Vagina (tissue), 2 donors: ENCODE data around the gene EIF1. TPM values are rescaled to one million over a fixed set of nuclear protein-coding genes. Genes with fewer than 3 reads are reported as not detected.

ENCODE experiments used
- DNase-seq, 2 donors: peaks; one replicate each; pipeline ENCODE4 v3.0.0-alpha.2; 2017; ENCODE audit errors: extremely low spot score in 2 of 2
- H3K27ac ChIP-seq: fragments of 200-600 bp; sonication (generic); one replicate; pipeline ENCODE4 v1.5.1; 2019
- H3K27me3 ChIP-seq: fragments of 200-600 bp; sonication (generic); one replicate; pipeline ENCODE4 v1.5.1; 2019
- H3K36me3 ChIP-seq, 2 donors: fragments of 200-600 bp; sonication (generic); one replicate each; pipeline ENCODE4 v1.5.1; 2017 to 2019
- H3K4me1 ChIP-seq: fragments of 200-600 bp; sonication (generic); one replicate; pipeline ENCODE4 v1.5.1; 2019
- H3K4me3 ChIP-seq, 2 donors: fragments of 200-600 bp; sonication (generic); 1 replicate in 1 of 2; 2 replicates in 1 of 2; pipeline ENCODE4 v1.5.1; 2016 to 2019
- H3K9me3 ChIP-seq: fragments of 200-600 bp; sonication (generic); one replicate; pipeline ENCODE4 v1.5.1; 2019
- CTCF ChIP-seq, 3 experiments: fragments of 450-650 bp in 2 of 3; fragments of 200-600 bp in 1 of 3; sonication (generic) in 1 of 3; IDR thresholded peaks; one replicate each; pipeline ENCODE4 v1.5.1; 2017 to 2019; ENCODE audit warnings: antibody characterized with exemption in 3 of 3, mild to moderate bottlenecking in 2 of 3, moderate library complexity in 2 of 3
- POLR2A ChIP-seq, 2 donors: fragments of 450-650 bp; IDR thresholded peaks; one replicate each; pipeline ENCODE4 v1.6.1; 2017; ENCODE audit warnings: antibody characterized with exemption in 2 of 2, mild to moderate bottlenecking in 2 of 2, moderate library complexity in 2 of 2
- POLR2AphosphoS5 ChIP-seq, 2 donors: sonication (generic); formaldehyde crosslinking; IDR thresholded peaks; one replicate each; pipeline ENCODE4 v1.9.0; 2017; ENCODE audit warnings: antibody characterized with exemption in 2 of 2, mild to moderate bottlenecking in 2 of 2, low read depth in 1 of 2; ENCODE audit not compliant: insufficient read depth in 1 of 2
- intact Hi-C: fragments of 100-400 bp; cut with DNase I; formaldehyde crosslinking; loops from one replicate; pipeline ENCODE4 v1.15.1; 2023
- total RNA-seq: library from RNA; depleted of rRNA; stranded (reverse); fragments of >200 nt; gene quantifications from one replicate; pipeline ENCODE4 v1.2.3, GENCODE V29; 2016

The EIF1 gene
- total RNA-seq, 1 donor from 2014 or later, result 204 TPM

- intact Hi-C loops, result no loop called here
- no peak overlapping the region for H3K27ac ChIP-seq
- DNase-seq, result no peak
Measured at GRCh38 chr17:41702712-41703111, 14.0 kb downstream of the EIF1 start.

GRCh38 chr17:41705271-41705991 is 16.7 kb downstream of the EIF1 start:
- H3K4me3 ChIP-seq, result no peak overlapping the region
- peak overlapping the region; percentile 18 for H3K27ac ChIP-seq
- H3K9me3 ChIP-seq, result no peaks in the 10 kb centered on the region
- no peaks in the 10 kb centered on the region for H3K4me1 ChIP-seq
- intact Hi-C loops, result no loop called here
- H3K27me3 ChIP-seq, result no peaks in the 10 kb centered on the region
- DNase-seq, result no peak
- TF ChIP-seq POLR2AphosphoS5 (IDR thresholded peaks at IDR 0.05; ENCODE audit: insufficient read depth in 1 of 2, low read depth in 1 of 2) (no peak), POLR2A (IDR thresholded peaks at IDR 0.05) (no peak), CTCF (IDR thresholded peaks at IDR 0.05) (no peak)
- no peaks in the 10 kb centered on the region for H3K36me3 ChIP-seq

More at GRCh38 chr17:41702712-41703111, 14.0 kb downstream of the EIF1 start:
- no peaks in the 10 kb centered on the region for H3K36me3 ChIP-seq
- TF ChIP-seq CTCF (IDR thresholded peaks at IDR 0.05), result no peak
- no peak for TF ChIP-seq POLR2AphosphoS5 (IDR thresholded peaks at IDR 0.05; ENCODE audit: insufficient read depth in 1 of 2, low read depth in 1 of 2)
- TF ChIP-seq POLR2A (IDR thresholded peaks at IDR 0.05), result no peak
- no peaks in the 10 kb centered on the region for H3K27me3 ChIP-seq
- no peaks in the 10 kb centered on the region for H3K9me3 ChIP-seq
- H3K4me3 ChIP-seq, result no peak overlapping the region
- no peaks in the 10 kb centered on the region for H3K4me1 ChIP-seq

- DNase-seq, result no peak
- H3K4me1 ChIP-seq, result no peaks in the 10 kb centered on the region
- intact Hi-C loops, result no loop called here
- H3K4me3 ChIP-seq, result no peak overlapping the region
- H3K36me3 ChIP-seq, result no peaks in the 10 kb centered on the region
- no peaks in the 10 kb centered on the region for H3K27me3 ChIP-seq
- TF ChIP-seq POLR2A (IDR thresholded peaks at IDR 0.05), result no peak
- TF ChIP-seq POLR2AphosphoS5 (IDR thresholded peaks at IDR 0.05; ENCODE audit: insufficient read depth in 1 of 2, low read depth in 1 of 2), result no peak
- no peak for TF ChIP-seq CTCF (IDR thresholded peaks at IDR 0.05)
- H3K9me3 ChIP-seq, result no peaks in the 10 kb centered on the region
- no peak overlapping the region for H3K27ac ChIP-seq
Measured at GRCh38 chr17:41707803-41708669, 19.4 kb downstream of the EIF1 start.

- Histone ChIP-seq H3K4me3 (no peak overlapping the region), H3K27ac (no peak overlapping the region), H3K27me3 (no peaks in the 10 kb centered on the region), H3K4me1 (no peaks in the 10 kb centered on the region), H3K9me3 (no peaks in the 10 kb centered on the region), H3K36me3 (no peaks in the 10 kb centered on the region)
- no peak for DNase-seq
- TF ChIP-seq POLR2AphosphoS5 (IDR thresholded peaks at IDR 0.05; ENCODE audit: insufficient read depth in 1 of 2, low read depth in 1 of 2), result no peak
- TF ChIP-seq CTCF (IDR thresholded peaks at IDR 0.05), result no peak
- no peak for TF ChIP-seq POLR2A (IDR thresholded peaks at IDR 0.05)
- intact Hi-C loops, result no loop called here
Measured at GRCh38 chr17:41710472-41711090, 21.9 kb downstream of the EIF1 start.
